GM18502 (cell line): ENCODE measurements around the gene PRL.

ENCODE experiments used
- ATAC-seq: cut with Tn5 transposase; IDR thresholded peaks from one replicate; pipeline ENCODE4 v1.9.1; 2021; ENCODE audit warnings: mild to moderate bottlenecking; ENCODE audit not compliant: unreplicated experiment, poor library complexity

The PRL gene

GRCh38 chr6:22237526-22237925 is 59.3 kb downstream of the PRL start:
- no peak for ATAC-seq
